Measurements from ENCODE around the gene LEKR1. TPM values are rescaled to one million over a fixed set of nuclear protein-coding genes. Genes with fewer than 3 reads are reported as not detected.

Gene LEKR1
- total RNA-seq, 1 donor from 2014 or later, result 0.27 TPM

DNA sequence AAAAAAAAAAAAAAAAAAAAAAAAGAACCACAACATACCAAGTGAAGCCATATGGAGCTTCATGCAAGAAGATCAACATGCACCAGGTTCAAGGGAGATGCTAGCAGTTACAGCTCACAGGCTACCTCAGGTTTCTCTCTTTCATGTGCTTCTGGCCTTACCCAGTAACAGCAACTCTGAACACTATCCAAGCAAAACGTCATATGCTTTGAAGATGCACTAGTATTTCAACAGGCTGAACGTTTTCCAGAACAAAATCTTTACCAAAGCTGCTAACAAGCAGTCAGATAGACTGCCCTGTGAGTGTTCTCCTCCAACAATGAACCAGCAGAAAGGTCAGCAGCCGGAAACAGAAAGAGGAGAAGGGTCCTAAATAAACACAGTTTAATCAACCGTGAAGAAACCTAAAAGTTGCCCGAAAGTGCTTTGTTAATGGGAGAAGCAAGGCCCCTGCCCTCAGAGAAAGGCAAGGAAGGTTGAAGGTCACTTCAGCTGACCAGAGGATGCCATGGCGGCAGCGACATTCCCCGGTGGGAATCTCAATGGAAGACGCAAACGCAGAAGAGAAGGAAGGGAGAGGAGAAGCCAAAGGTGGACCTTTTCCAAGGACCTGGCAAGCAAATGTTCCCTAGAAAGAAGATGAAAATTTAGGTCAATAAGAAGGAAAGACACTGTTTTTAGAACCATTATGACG, 253.7 kb downstream of the LEKR1 start:
- Histone ChIP-seq H3K27me3 (ENCODE audit: insufficient read depth, low read length) (no peaks in the 10 kb centered on the region), H4K20me1 (ENCODE audit: insufficient read depth, low read length) (no peaks in the 10 kb centered on the region), H3K4me2 (ENCODE audit: low read length) (no peak overlapping the region), H3K9ac (ENCODE audit: low read length) (no peak overlapping the region), H3K36me3 (ENCODE audit: insufficient read depth, low read length) (no peaks in the 10 kb centered on the region), H3K27ac (ENCODE audit: low read depth, low read length) (no peak overlapping the region), H3K79me2 (ENCODE audit: insufficient read depth, low read length) (no peaks in the 10 kb centered on the region), H3K4me1 (ENCODE audit: insufficient read depth, low read length) (peaks cover 21% of the 10 kb centered on the region), H3K4me3 (ENCODE audit: insufficient read depth, low read depth, low read length) (no peak overlapping the region), H3K9me3 (ENCODE audit: insufficient read depth, low read depth, low read length) (no peaks in the 10 kb centered on the region), H2AFZ (ENCODE audit: low read depth, low read length) (no peak overlapping the region)
- no peak overlapping the region for H3K4me3 Mint-ChIP-seq (ENCODE audit: unreplicated experiment)
- TF ChIP-seq, protein P1, sequence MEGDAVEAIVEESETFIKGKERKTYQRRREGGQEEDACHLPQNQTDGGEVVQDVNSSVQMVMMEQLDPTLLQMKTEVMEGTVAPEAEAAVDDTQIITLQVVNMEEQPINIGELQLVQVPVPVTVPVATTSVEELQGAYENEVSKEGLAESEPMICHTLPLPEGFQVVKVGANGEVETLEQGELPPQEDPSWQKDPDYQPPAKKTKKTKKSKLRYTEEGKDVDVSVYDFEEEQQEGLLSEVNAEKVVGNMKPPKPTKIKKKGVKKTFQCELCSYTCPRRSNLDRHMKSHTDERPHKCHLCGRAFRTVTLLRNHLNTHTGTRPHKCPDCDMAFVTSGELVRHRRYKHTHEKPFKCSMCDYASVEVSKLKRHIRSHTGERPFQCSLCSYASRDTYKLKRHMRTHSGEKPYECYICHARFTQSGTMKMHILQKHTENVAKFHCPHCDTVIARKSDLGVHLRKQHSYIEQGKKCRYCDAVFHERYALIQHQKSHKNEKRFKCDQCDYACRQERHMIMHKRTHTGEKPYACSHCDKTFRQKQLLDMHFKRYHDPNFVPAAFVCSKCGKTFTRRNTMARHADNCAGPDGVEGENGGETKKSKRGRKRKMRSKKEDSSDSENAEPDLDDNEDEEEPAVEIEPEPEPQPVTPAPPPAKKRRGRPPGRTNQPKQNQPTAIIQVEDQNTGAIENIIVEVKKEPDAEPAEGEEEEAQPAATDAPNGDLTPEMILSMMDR (IDR thresholded peaks at IDR 0.05; ENCODE audit: insufficient read depth, low read depth, low read length), result no peak
- TF ChIP-seq EZH2 (IDR thresholded peaks at IDR 0.05; ENCODE audit: insufficient read depth, low read length), result no peak
- no peaks in the 10 kb centered on the region for H3K27me3 Mint-ChIP-seq (ENCODE audit: low read depth, unreplicated experiment)
- no peak overlapping the region for H3K27ac Mint-ChIP-seq (ENCODE audit: unreplicated experiment)
- no peak for FAIRE-seq
- H3K4me1 Mint-ChIP-seq (ENCODE audit: low read depth, unreplicated experiment), result peaks cover 41% of the 10 kb centered on the region
- H3K9me3 Mint-ChIP-seq (ENCODE audit: unreplicated experiment), result no peaks in the 10 kb centered on the region
- no peak for DNase-seq (ENCODE audit: low read depth)
- no peaks in the 10 kb centered on the region for H3K36me3 Mint-ChIP-seq (ENCODE audit: low read depth, unreplicated experiment)

- Histone ChIP-seq H2AFZ (ENCODE audit: low read depth, low read length) (peak overlapping the region; percentile 21), H3K27ac (ENCODE audit: low read depth, low read length) (peak overlapping the region; percentile 72), H4K20me1 (ENCODE audit: insufficient read depth, low read length) (no peaks in the 10 kb centered on the region), H3K4me3 (ENCODE audit: insufficient read depth, low read depth, low read length) (peak overlapping the region; percentile 28), H3K36me3 (ENCODE audit: insufficient read depth, low read length) (no peaks in the 10 kb centered on the region), H3K27me3 (ENCODE audit: insufficient read depth, low read length) (no peaks in the 10 kb centered on the region), H3K4me1 (ENCODE audit: insufficient read depth, low read length) (peaks cover 26% of the 10 kb centered on the region), H3K9me3 (ENCODE audit: insufficient read depth, low read depth, low read length) (no peaks in the 10 kb centered on the region), H3K4me2 (ENCODE audit: low read length) (peak overlapping the region; percentile 68), H3K9ac (ENCODE audit: low read length) (peak overlapping the region; percentile 75), H3K79me2 (ENCODE audit: insufficient read depth, low read length) (no peaks in the 10 kb centered on the region)
- no peaks in the 10 kb centered on the region for H3K9me3 Mint-ChIP-seq (ENCODE audit: unreplicated experiment)
- H3K4me3 Mint-ChIP-seq (ENCODE audit: unreplicated experiment), result no peak overlapping the region
- H3K36me3 Mint-ChIP-seq (ENCODE audit: low read depth, unreplicated experiment), result no peaks in the 10 kb centered on the region
- peaks cover 35% of the 10 kb centered on the region for H3K4me1 Mint-ChIP-seq (ENCODE audit: low read depth, unreplicated experiment)
- DNase-seq (ENCODE audit: low read depth) (peak; percentile 93), FAIRE-seq (peak; percentile 20)
- peak overlapping the region; percentile 77 for H3K27ac Mint-ChIP-seq (ENCODE audit: unreplicated experiment)
- TF ChIP-seq, protein P1 (IDR thresholded peaks at IDR 0.05; ENCODE audit: insufficient read depth, low read depth, low read length), result peak; percentile 91
- TF ChIP-seq EZH2 (IDR thresholded peaks at IDR 0.05; ENCODE audit: insufficient read depth, low read length), result no peak
- H3K27me3 Mint-ChIP-seq (ENCODE audit: low read depth, unreplicated experiment), result no peaks in the 10 kb centered on the region
Observed at GRCh38 chr3:157081626-157082210, 255.6 kb downstream of the LEKR1 start.
